OCI-LY3 (cell line): ENCODE measurements around the gene TSPAN9.

Source experiments
- EZH2phosphoT487 ChIP-seq: fragments of 200-600 bp; shearing (Covaris generic); IDR thresholded peaks from 2 replicates; pipeline ENCODE4 v1.6.1; 2018; ENCODE audit warnings: antibody characterized with exemption, mixed run types, low read depth
- TF ChIP-seq, protein P1 (sequence below): fragments of 200-600, 300-600 bp; sonication (generic); IDR thresholded peaks from 2 replicates; pipeline ENCODE4 v1.5.1; 2014; ENCODE audit warnings: antibody characterized with exemption, low read length, low read depth

DNA sequence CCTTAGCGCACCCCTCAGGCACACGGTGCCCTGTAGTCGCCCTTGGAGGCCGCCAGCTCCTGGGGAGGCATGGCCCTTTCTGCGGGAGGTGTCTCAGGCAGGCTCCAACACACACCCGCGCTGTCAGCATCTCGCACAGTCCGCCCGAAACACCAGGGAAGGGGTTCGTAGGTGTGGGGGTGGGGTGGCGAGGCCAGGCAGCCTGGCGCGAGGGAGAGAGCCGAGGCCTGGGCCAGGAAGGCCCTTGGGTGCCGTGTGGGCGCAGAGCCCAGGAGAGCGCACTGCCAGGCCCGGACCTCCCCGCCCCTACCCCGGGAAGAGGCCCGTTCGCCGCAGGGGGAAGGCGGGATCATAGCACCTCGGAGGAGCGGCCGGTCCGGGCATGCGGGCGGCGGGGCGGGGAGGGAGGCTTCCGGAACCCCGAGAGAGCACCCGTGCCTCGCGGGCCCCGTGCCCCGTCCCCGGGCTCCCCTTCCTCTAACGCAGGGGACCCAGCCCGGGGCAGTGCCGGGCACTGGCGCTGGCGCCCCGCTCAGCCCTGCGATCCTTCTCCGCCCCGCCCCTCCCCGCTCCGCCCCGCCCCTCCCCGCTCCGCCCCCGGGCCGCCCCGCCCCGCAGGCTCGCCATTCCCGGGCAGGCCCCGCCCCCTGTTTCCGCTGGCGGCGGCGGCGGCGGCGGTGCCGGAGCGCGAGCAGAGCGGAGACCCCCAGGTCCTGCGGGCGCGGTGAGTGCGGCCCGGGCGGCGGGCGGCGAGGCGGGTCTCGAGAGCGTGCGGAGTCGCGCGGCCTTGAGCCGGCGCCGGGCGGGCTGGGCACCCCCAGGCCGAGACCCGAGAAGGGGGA lies at the start of gene TSPAN9:
- TF ChIP-seq, protein P1, sequence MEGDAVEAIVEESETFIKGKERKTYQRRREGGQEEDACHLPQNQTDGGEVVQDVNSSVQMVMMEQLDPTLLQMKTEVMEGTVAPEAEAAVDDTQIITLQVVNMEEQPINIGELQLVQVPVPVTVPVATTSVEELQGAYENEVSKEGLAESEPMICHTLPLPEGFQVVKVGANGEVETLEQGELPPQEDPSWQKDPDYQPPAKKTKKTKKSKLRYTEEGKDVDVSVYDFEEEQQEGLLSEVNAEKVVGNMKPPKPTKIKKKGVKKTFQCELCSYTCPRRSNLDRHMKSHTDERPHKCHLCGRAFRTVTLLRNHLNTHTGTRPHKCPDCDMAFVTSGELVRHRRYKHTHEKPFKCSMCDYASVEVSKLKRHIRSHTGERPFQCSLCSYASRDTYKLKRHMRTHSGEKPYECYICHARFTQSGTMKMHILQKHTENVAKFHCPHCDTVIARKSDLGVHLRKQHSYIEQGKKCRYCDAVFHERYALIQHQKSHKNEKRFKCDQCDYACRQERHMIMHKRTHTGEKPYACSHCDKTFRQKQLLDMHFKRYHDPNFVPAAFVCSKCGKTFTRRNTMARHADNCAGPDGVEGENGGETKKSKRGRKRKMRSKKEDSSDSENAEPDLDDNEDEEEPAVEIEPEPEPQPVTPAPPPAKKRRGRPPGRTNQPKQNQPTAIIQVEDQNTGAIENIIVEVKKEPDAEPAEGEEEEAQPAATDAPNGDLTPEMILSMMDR = no peak
- no peak for TF ChIP-seq EZH2phosphoT487
